ENCODE data around the gene WDR70. TPM values are rescaled to one million over a fixed set of nuclear protein-coding genes. Genes with fewer than 3 reads are reported as not detected.

Gene WDR70
- total and polyA plus RNA-seq, 4 donors = 4.0 to 17.7 (median 14.5) TPM

- DNase-seq (ENCODE audit: low spot score) = no peak
- no peaks in the 10 kb centered on the region for H3K4me1 ChIP-seq (ENCODE audit: control insufficient read depth in 4 of 4, insufficient read depth in 4 of 4, low read length in 3 of 4)
- no peak overlapping the region for H3K9ac ChIP-seq (ENCODE audit: low read depth in 1 of 2, low read length in 2 of 2)
- peaks cover 0 to 5% (median under 1%) of the 10 kb centered on the region in 4 donors for H3K36me3 ChIP-seq (ENCODE audit: control insufficient read depth in 4 of 4, insufficient read depth in 3 of 4, low read depth in 1 of 4, low read length in 3 of 4)
- no peak for TF ChIP-seq RAD21 (IDR thresholded peaks at IDR 0.05)
- H3K27ac ChIP-seq (ENCODE audit: low read depth in 1 of 2, low read length in 2 of 2) = no peak overlapping the region
- no peaks in the 10 kb centered on the region for H3K27me3 ChIP-seq (ENCODE audit: control insufficient read depth in 4 of 4, insufficient read depth in 4 of 4, low read length in 3 of 4)
- no peaks in the 10 kb centered on the region for H3K9me3 ChIP-seq (ENCODE audit: control insufficient read depth in 4 of 4, low read length in 3 of 4)
- 98% methylated on average over 1 of the region's 1 CpG for WGBS
- no peak overlapping the region for H3K4me3 ChIP-seq (ENCODE audit: low read depth in 1 of 3, low read length in 3 of 3)
Measured at GRCh38 chr5:37501152-37501551, 122.0 kb downstream of the WDR70 start.

GRCh38 chr5:37506241-37506640 is 127.1 kb downstream of the WDR70 start:
- Histone ChIP-seq H3K9me3 (ENCODE audit: control insufficient read depth in 4 of 4, low read length in 3 of 4) (no peaks in the 10 kb centered on the region), H3K9ac (ENCODE audit: low read depth in 1 of 2, low read length in 2 of 2) (no peak overlapping the region), H3K27ac (ENCODE audit: low read depth in 1 of 2, low read length in 2 of 2) (no peak overlapping the region), H3K27me3 (ENCODE audit: control insufficient read depth in 4 of 4, insufficient read depth in 4 of 4, low read length in 3 of 4) (no peaks in the 10 kb centered on the region), H3K4me3 (ENCODE audit: low read depth in 1 of 3, low read length in 3 of 3) (no peak overlapping the region), H3K36me3 (ENCODE audit: control insufficient read depth in 4 of 4, insufficient read depth in 3 of 4, low read depth in 1 of 4, low read length in 3 of 4) (no peaks in the 10 kb centered on the region), H3K4me1 (ENCODE audit: control insufficient read depth in 4 of 4, insufficient read depth in 4 of 4, low read length in 3 of 4) (no peaks in the 10 kb centered on the region)
- no peak for TF ChIP-seq HNF4A (conservative IDR thresholded peaks at IDR 0.05)
- no peak for TF ChIP-seq ZBTB33 (IDR thresholded peaks at IDR 0.05)
- TF ChIP-seq GABPA (IDR thresholded peaks at IDR 0.05 in 1 of 2, conservative IDR thresholded peaks at IDR 0.05 in 1 of 2) = no peak
- TF ChIP-seq TAF1 (conservative IDR thresholded peaks at IDR 0.05) = no peak
- TF ChIP-seq RAD21 (IDR thresholded peaks at IDR 0.05) = no peak
- no peak for TF ChIP-seq EGR1 (IDR thresholded peaks at IDR 0.05; ENCODE audit: low read depth in 2 of 2)
- no peak for TF ChIP-seq YY1 (IDR thresholded peaks at IDR 0.05)
- no peak for DNase-seq (ENCODE audit: low spot score)
- WGBS = 96% methylated on average over 3 of the region's 3 CpGs

GRCh38 chr5:37506722-37507121 is 127.6 kb downstream of the WDR70 start:
- Histone ChIP-seq H3K27ac (ENCODE audit: low read depth in 1 of 2, low read length in 2 of 2) (no peak overlapping the region), H3K4me1 (ENCODE audit: control insufficient read depth in 4 of 4, insufficient read depth in 4 of 4, low read length in 3 of 4) (no peaks in the 10 kb centered on the region), H3K27me3 (ENCODE audit: control insufficient read depth in 4 of 4, insufficient read depth in 4 of 4, low read length in 3 of 4) (no peaks in the 10 kb centered on the region), H3K4me3 (ENCODE audit: low read depth in 1 of 3, low read length in 3 of 3) (no peak overlapping the region), H3K36me3 (ENCODE audit: control insufficient read depth in 4 of 4, insufficient read depth in 3 of 4, low read depth in 1 of 4, low read length in 3 of 4) (no peaks in the 10 kb centered on the region), H3K9me3 (ENCODE audit: control insufficient read depth in 4 of 4, low read length in 3 of 4) (no peaks in the 10 kb centered on the region), H3K9ac (ENCODE audit: low read depth in 1 of 2, low read length in 2 of 2) (no peak overlapping the region)
- no peak for DNase-seq (ENCODE audit: low spot score)
- WGBS = 94% methylated on average over 5 of the region's 5 CpGs
- TF ChIP-seq SP1 (IDR thresholded peaks at IDR 0.05) = no peak
- TF ChIP-seq EGR1 (IDR thresholded peaks at IDR 0.05; ENCODE audit: low read depth in 2 of 2) = no peak
- TF ChIP-seq FOXA2 (IDR thresholded peaks at IDR 0.05) = no peak
- TF ChIP-seq TAF1 (conservative IDR thresholded peaks at IDR 0.05) = no peak

- H3K27ac ChIP-seq (ENCODE audit: low read depth in 1 of 2, low read length in 2 of 2) = no peak overlapping the region
- H3K36me3 ChIP-seq (ENCODE audit: control insufficient read depth in 4 of 4, insufficient read depth in 3 of 4, low read depth in 1 of 4, low read length in 3 of 4) = peaks cover 0 to 3% (median 0%) of the 10 kb centered on the region in 4 donors
- 99% methylated on average over 1 of the region's 1 CpG for WGBS
- DNase-seq (ENCODE audit: low spot score) = no peak
- no peaks in the 10 kb centered on the region for H3K27me3 ChIP-seq (ENCODE audit: control insufficient read depth in 4 of 4, insufficient read depth in 4 of 4, low read length in 3 of 4)
- no peaks in the 10 kb centered on the region for H3K4me1 ChIP-seq (ENCODE audit: control insufficient read depth in 4 of 4, insufficient read depth in 4 of 4, low read length in 3 of 4)
- no peak overlapping the region for H3K9ac ChIP-seq (ENCODE audit: low read depth in 1 of 2, low read length in 2 of 2)
- H3K4me3 ChIP-seq (ENCODE audit: low read depth in 1 of 3, low read length in 3 of 3) = no peak overlapping the region
- H3K9me3 ChIP-seq (ENCODE audit: control insufficient read depth in 4 of 4, low read length in 3 of 4) = no peaks in the 10 kb centered on the region
- TF ChIP-seq RAD21 (IDR thresholded peaks at IDR 0.05) (no peak), GABPA (IDR thresholded peaks at IDR 0.05 in 1 of 2, conservative IDR thresholded peaks at IDR 0.05 in 1 of 2) (no peak), NR2F2 (IDR thresholded peaks at IDR 0.05) (no peak), REST (IDR thresholded peaks at IDR 0.05) (no peak), JUND (IDR thresholded peaks at IDR 0.05) (no peak), SP1 (IDR thresholded peaks at IDR 0.05) (no peak), HNF4G (IDR thresholded peaks at IDR 0.05) (no peak), ZBTB33 (IDR thresholded peaks at IDR 0.05) (no peak), MAX (IDR thresholded peaks at IDR 0.05) (no peak), HNF4A (conservative IDR thresholded peaks at IDR 0.05) (no peak), FOXA1 (IDR thresholded peaks at IDR 0.05) (no peak)
Measured at GRCh38 chr5:37511646-37512045, 132.5 kb downstream of the WDR70 start.

Data from liver (tissue), 9 donors.